HCT116 (cell line): Measurements from ENCODE around the gene NETO1. TPM values are rescaled to one million over a fixed set of nuclear protein-coding genes. Genes with fewer than 3 reads are reported as not detected.

Experiments used
- ATAC-seq: fragments of 200-7000 bp; cut with Tn5 transposase; 2 replicates; pipeline ENCODE4 v1.9.1; 2020; ENCODE audit warnings: mild to moderate bottlenecking, moderate library complexity
- BruUV-seq: library from RNA; stranded (reverse); fragments of 400-500 nt; replicated peaks from 2 replicates; lab custom pipeline; 2021; lab: Mats Ljungman, UMichigan
- CTCF ChIA-PET: fragments of 300-600 bp; sonication (Branson Sonifier 250); formaldehyde crosslinking; loops from one replicate; lab custom pipeline; 2021; ENCODE audit warnings: antibody characterized with exemption; lab: Charles Lee
- POLR2A ChIA-PET: fragments of 300-600, 350-600 bp; sonication (Branson Sonifier 250); formaldehyde crosslinking; loops from one replicate; lab custom pipeline; 2021; ENCODE audit warnings: antibody characterized with exemption; lab: Charles Lee
- RAD21 ChIA-PET, 2 experiments: fragments of 300-600 bp; sonication (Branson Sonifier 250); formaldehyde crosslinking; loops; one replicate each; lab custom pipeline; 2023; ENCODE audit warnings: low total read pairs in 2 of 2; ENCODE audit not compliant: uncharacterized antibody in 2 of 2, unreplicated experiment in 2 of 2, low non-redundant PET in 1 of 2; lab: Charles Lee
- DNase-seq: peaks from one replicate; pipeline ENCODE4 v3.0.0-alpha.2; 2010; ENCODE audit warnings: low read depth, low spot score
- H2AFZ ChIP-seq: fragments of 200-600 bp; shearing (Covaris generic), sonication (generic); 2 replicates; pipeline ENCODE4 v1.6.1; 2017; ENCODE audit warnings: low read depth, mixed run types, mixed read lengths, antibody characterized with exemption, low read length; ENCODE audit not compliant: poor library complexity, severe bottlenecking
- H3K27ac ChIP-seq: 2 replicates; pipeline ENCODE4 v1.5.1; 2012; ENCODE audit warnings: low read depth, low read length
- H3K27me3 ChIP-seq: fragments of 200-600 bp; sonication (generic); 2 replicates; pipeline ENCODE4 v1.6.1; 2016; ENCODE audit warnings: mixed run types, low read length, mixed read lengths; ENCODE audit not compliant: insufficient read depth
- H3K36me3 ChIP-seq, 2 experiments: fragments of 200-500 bp in 1 of 2; fragments of 200-600 bp in 1 of 2; sonication (Bioruptor generic) in 1 of 2; sonication (generic) in 1 of 2; 2 replicates each; pipeline versions ENCODE4 v1.5.1 to v1.6.1; 2014 to 2016; ENCODE audit warnings: low read length in 2 of 2, inconsistent platforms in 1 of 2, mixed read lengths in 1 of 2, mixed run types in 1 of 2; ENCODE audit not compliant: insufficient read depth in 2 of 2, control insufficient read depth in 1 of 2
- H3K4me1 ChIP-seq, 2 experiments: fragments of 200-600 bp in 1 of 2; sonication (generic) in 1 of 2; 2 replicates each; pipeline versions ENCODE4 v1.5.1 to v1.6.1; 2012 to 2017; ENCODE audit warnings: low read length in 2 of 2, inconsistent platforms in 1 of 2, mild to moderate bottlenecking in 1 of 2, mixed read lengths in 1 of 2, mixed run types in 1 of 2, moderate library complexity in 1 of 2; ENCODE audit not compliant: insufficient read depth in 2 of 2, control insufficient read depth in 1 of 2
- H3K4me2 ChIP-seq: fragments of 200-600 bp; sonication (generic); 2 replicates; pipeline ENCODE4 v1.6.1; 2017; ENCODE audit warnings: mixed run types, low read length, mixed read lengths
- H3K4me3 ChIP-seq, 2 experiments: fragments of 200-600 bp in 1 of 2; sonication (generic) in 1 of 2; replicated peaks in 1 of 2; 2 replicates each; pipeline ENCODE4 v1.5.1; 2011 to 2016; ENCODE audit warnings: low read length in 2 of 2, control low read depth in 1 of 2, low read depth in 1 of 2, mild to moderate bottlenecking in 1 of 2, mixed read lengths in 1 of 2, mixed run types in 1 of 2
- H3K79me2 ChIP-seq: fragments of 200-600 bp; sonication (generic); 2 replicates; pipeline ENCODE4 v1.6.1; 2017; ENCODE audit warnings: mild to moderate bottlenecking, mixed run types, low read length, moderate library complexity, mixed read lengths; ENCODE audit not compliant: insufficient read depth
- H3K9ac ChIP-seq: fragments of 200-600 bp; sonication (generic); 2 replicates; pipeline ENCODE4 v1.6.1; 2016; ENCODE audit warnings: low read length, mixed read lengths
- H3K9me2 ChIP-seq: fragments of 200-600 bp; sonication (generic), shearing (Covaris generic); 2 replicates; pipeline ENCODE4 v1.6.1; 2017; ENCODE audit warnings: mixed run types, mild to moderate bottlenecking, moderate library complexity; ENCODE audit not compliant: insufficient read depth
- H3K9me3 ChIP-seq, 2 experiments: fragments of 200-500 bp in 1 of 2; fragments of 200-600 bp in 1 of 2; sonication (Bioruptor generic) in 1 of 2; sonication (generic) in 1 of 2; 2 replicates each; pipeline ENCODE4 v1.6.1; 2014 to 2017; ENCODE audit warnings: low read length in 2 of 2, mixed read lengths in 2 of 2, inconsistent platforms in 1 of 2, low read depth in 1 of 2, mild to moderate bottlenecking in 1 of 2, mixed run types in 1 of 2, moderate library complexity in 1 of 2; ENCODE audit not compliant: control insufficient read depth in 1 of 2, insufficient read depth in 1 of 2
- H4K20me1 ChIP-seq: fragments of 200-600 bp; sonication (generic), shearing (Covaris generic); 2 replicates; pipeline ENCODE4 v1.6.1; 2017; ENCODE audit warnings: mixed run types, mild to moderate bottlenecking, moderate library complexity; ENCODE audit not compliant: insufficient read depth
- EZH2phosphoT487 ChIP-seq: fragments of 200-600 bp; IDR thresholded peaks from 2 replicates; pipeline ENCODE4 v1.6.1; 2018; ENCODE audit warnings: antibody characterized with exemption, borderline replicate concordance
- FOSL1 ChIP-seq: IDR thresholded peaks from 2 replicates; pipeline ENCODE4 v1.6.1; 2012; ENCODE audit warnings: low read depth
- JUND ChIP-seq: IDR thresholded peaks from 2 replicates; pipeline ENCODE4 v1.6.1; 2012
- POLR2A ChIP-seq: IDR thresholded peaks from 2 replicates; pipeline ENCODE4 v1.7.0; 2011; ENCODE audit warnings: borderline replicate concordance; ENCODE audit not compliant: insufficient read depth, insufficient read length; ENCODE audit errors: extremely low read depth
- SP1 ChIP-seq: IDR thresholded peaks from 2 replicates; pipeline ENCODE4 v1.6.1; 2012; ENCODE audit warnings: low read depth
- TCF7L2 ChIP-seq: IDR thresholded peaks from 2 replicates; pipeline ENCODE4 v1.7.0; 2011; ENCODE audit warnings: borderline replicate concordance, inconsistent platforms; ENCODE audit not compliant: insufficient read depth, insufficient read length; ENCODE audit errors: extremely low read depth
- intact Hi-C: fragments of 100-400 bp; cut with micrococcal nuclease; formaldehyde crosslinking; loops from 2 replicates; pipeline ENCODE4 v1.10.0; 2022
- total RNA-seq: library from RNA; stranded (reverse); gene quantifications from one replicate; pipeline ENCODE4 v1.2.1, GENCODE V29; 2021; ENCODE audit not compliant: unreplicated experiment
- TF ChIP-seq, protein P1 (sequence below): IDR thresholded peaks from 2 replicates; pipeline ENCODE4 v1.6.1; 2011; ENCODE audit warnings: mild to moderate bottlenecking, low read length, moderate library complexity; ENCODE audit not compliant: insufficient replicate concordance; ENCODE audit errors: extremely low read depth

The NETO1 gene
- total RNA-seq, 1 experiment from 2014 or later = not detected

DNA sequence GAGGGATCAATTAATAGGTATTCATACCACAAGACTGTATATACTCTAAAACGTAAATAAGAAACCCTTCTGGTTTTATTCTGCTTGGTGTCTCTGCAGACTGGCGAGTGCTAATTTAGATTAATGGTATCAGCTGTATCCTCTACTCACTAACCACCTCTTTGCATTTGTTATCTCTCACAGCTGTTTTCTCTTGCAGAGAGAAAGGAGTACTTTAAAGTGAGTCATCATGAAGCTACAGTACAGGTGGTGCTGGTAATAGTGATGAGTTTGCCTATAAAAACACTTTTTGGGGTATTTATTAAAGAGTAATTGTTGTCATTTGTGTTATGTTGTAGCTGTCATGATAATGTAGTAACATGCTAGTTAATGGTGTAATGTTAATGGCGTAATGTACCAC lies 147.7 kb downstream of the NETO1 start:
- H3K9ac ChIP-seq = no peak overlapping the region
- CTCF ChIA-PET = no interaction called here
- intact Hi-C loops = no loop called here

DNA sequence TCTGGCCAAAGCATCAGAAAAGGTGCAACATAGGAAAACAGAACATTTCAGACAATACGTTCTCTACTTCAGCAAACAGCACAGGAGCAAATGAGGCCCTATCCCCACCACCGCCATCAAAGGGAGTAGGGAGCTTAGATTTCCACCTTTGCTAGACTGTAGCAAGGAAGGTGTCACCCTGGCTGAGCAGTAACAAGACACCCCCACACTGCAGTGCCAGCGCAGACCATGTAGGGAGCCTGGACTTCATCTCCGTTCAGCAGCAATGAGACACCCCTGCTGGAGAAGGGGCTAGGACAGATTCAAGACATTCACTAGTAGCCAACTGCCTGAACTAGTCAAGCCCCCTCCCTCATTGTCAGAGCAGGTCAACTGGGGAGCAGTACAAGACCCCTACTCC lies 163.6 kb downstream of the NETO1 start:
- RAD21 ChIA-PET = no interaction called here
- Histone ChIP-seq H3K4me3 (no peak overlapping the region), H3K9me3 (peaks cover 0 to 13% of the 10 kb centered on the region in 2 experiments; a peak in 2 of 4 replicates), H3K36me3 (no peaks in the 10 kb centered on the region), H3K4me1 (no peaks in the 10 kb centered on the region), H3K4me2 (no peak overlapping the region), H3K9ac (no peak overlapping the region), H3K79me2 (no peaks in the 10 kb centered on the region), H3K27ac (no peak overlapping the region), H3K27me3 (no peaks in the 10 kb centered on the region), H3K9me2 (no peaks in the 10 kb centered on the region), H2AFZ (no peak overlapping the region), H4K20me1 (no peaks in the 10 kb centered on the region)
- CTCF ChIA-PET = no interaction called here
- BruUV-seq = no TSS peak
- POLR2A ChIA-PET = no interaction called here
- ATAC-seq (no peak), DNase-seq (no peak)
- intact Hi-C loops = no loop called here
- TF ChIP-seq EZH2phosphoT487 (no peak), FOSL1 (no peak), POLR2A (no peak), JUND (no peak), SP1 (no peak)

More for the DNA sequence above, 147.7 kb downstream of the NETO1 start:
- Histone ChIP-seq H2AFZ (no peak overlapping the region), H3K79me2 (no peaks in the 10 kb centered on the region), H3K9me2 (no peaks in the 10 kb centered on the region), H4K20me1 (no peaks in the 10 kb centered on the region), H3K9me3 (peaks cover 0 to 4% of the 10 kb centered on the region in 2 experiments; a peak in 2 of 4 replicates), H3K27ac (no peak overlapping the region), H3K36me3 (no peaks in the 10 kb centered on the region), H3K4me2 (no peak overlapping the region), H3K4me3 (no peak overlapping the region), H3K27me3 (no peaks in the 10 kb centered on the region), H3K4me1 (no peaks in the 10 kb centered on the region)
- TF ChIP-seq JUND (no peak), TCF7L2 (no peak)
- TF ChIP-seq, protein P1, sequence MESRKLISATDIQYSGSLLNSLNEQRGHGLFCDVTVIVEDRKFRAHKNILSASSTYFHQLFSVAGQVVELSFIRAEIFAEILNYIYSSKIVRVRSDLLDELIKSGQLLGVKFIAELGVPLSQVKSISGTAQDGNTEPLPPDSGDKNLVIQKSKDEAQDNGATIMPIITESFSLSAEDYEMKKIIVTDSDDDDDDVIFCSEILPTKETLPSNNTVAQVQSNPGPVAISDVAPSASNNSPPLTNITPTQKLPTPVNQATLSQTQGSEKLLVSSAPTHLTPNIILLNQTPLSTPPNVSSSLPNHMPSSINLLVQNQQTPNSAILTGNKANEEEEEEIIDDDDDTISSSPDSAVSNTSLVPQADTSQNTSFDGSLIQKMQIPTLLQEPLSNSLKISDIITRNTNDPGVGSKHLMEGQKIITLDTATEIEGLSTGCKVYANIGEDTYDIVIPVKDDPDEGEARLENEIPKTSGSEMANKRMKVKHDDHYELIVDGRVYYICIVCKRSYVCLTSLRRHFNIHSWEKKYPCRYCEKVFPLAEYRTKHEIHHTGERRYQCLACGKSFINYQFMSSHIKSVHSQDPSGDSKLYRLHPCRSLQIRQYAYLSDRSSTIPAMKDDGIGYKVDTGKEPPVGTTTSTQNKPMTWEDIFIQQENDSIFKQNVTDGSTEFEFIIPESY = no peak
- ChIA-PET POLR2A (no interaction called here), RAD21 (no interaction called here)
- BruUV-seq = no TSS peak
- no peak for ATAC-seq
- DNase-seq = no peak
